GM23338 (cell line): Measurements from ENCODE around the gene RER1.

Source experiments
- EZH2 ChIP-seq: fragments of 200-600 bp; sonication (generic); IDR thresholded peaks from one replicate; pipeline ENCODE4 v1.8.0; 2017; ENCODE audit warnings: antibody characterized with exemption, mild to moderate bottlenecking, low read depth; ENCODE audit not compliant: unreplicated experiment
- EZH2phosphoT487 ChIP-seq: fragments of 200-600 bp; sonication (generic); IDR thresholded peaks from one replicate; pipeline ENCODE4 v1.8.1; 2018; ENCODE audit warnings: antibody characterized with exemption; ENCODE audit not compliant: unreplicated experiment
- POLR2AphosphoS5 ChIP-seq: IDR thresholded peaks from 2 replicates; pipeline ENCODE4 v1.6.1; 2016; ENCODE audit warnings: antibody characterized with exemption, low read depth
- ZNF331 ChIP-seq: fragments of 250-450 bp; sonication (Bioruptor Pico); IDR thresholded peaks from 2 replicates; pipeline ENCODE4 v1.5.0; 2020; ENCODE audit warnings: low read depth, mild to moderate bottlenecking, moderate library complexity
- TF ChIP-seq, protein P1 (sequence below), 2 experiments: fragments of 200-600 bp in 1 of 2; sonication (generic) in 1 of 2; conservative IDR thresholded peaks; 2 replicates each; pipeline versions ENCODE4 v1.5.1 to v1.6.1; 2016 to 2017; ENCODE audit warnings: antibody characterized with exemption in 2 of 2, low read depth in 2 of 2, mild to moderate bottlenecking in 2 of 2, moderate library complexity in 1 of 2
- TF ChIP-seq, protein P2 (sequence below): IDR thresholded peaks from one replicate; pipeline ENCODE4 v1.6.1; 2018; ENCODE audit warnings: antibody characterized with exemption; ENCODE audit not compliant: unreplicated experiment
- TF ChIP-seq, protein P3 (sequence below): IDR thresholded peaks from 2 replicates; pipeline ENCODE4 v1.6.1; 2016; ENCODE audit warnings: antibody characterized with exemption

DNA sequence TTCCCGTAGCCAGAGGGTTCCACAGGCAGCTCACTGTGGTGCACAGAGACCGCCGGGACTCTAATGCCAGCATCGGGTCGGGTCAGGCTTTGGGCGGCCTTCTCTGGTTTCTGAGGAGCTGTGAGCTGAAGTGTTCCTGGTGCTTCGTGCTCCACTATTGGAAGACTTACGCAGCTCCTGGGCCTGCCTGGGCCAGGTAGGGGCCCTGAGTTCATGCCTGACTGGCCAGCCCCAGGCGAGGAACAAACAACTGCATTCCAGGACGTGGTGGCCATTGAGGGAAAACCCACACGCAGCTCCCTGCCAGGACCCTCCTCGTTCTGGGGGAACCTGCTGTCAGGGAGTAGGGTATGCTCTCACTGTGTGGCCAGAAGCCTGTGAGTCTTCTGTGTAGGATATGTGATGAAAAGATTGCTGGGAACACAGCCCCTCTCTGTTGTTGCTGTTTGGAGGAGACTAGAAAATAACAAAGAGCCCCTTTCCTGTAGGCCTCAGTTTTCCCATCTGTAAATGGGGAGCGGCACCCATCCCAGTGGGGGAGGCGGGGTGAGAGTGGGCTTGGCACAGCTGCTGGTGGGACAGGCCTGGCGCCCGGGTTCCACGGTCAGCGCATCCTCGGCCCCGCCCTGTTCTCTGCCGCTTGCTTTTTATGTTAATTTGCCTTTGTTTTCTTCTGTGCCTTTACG lies 8.4 kb downstream of the RER1 start:
- TF ChIP-seq EZH2phosphoT487 (no peak), POLR2AphosphoS5 (no peak), EZH2 (no peak), ZNF331 (CRISPR knock-in tag) (no peak)
- TF ChIP-seq, protein P1, sequence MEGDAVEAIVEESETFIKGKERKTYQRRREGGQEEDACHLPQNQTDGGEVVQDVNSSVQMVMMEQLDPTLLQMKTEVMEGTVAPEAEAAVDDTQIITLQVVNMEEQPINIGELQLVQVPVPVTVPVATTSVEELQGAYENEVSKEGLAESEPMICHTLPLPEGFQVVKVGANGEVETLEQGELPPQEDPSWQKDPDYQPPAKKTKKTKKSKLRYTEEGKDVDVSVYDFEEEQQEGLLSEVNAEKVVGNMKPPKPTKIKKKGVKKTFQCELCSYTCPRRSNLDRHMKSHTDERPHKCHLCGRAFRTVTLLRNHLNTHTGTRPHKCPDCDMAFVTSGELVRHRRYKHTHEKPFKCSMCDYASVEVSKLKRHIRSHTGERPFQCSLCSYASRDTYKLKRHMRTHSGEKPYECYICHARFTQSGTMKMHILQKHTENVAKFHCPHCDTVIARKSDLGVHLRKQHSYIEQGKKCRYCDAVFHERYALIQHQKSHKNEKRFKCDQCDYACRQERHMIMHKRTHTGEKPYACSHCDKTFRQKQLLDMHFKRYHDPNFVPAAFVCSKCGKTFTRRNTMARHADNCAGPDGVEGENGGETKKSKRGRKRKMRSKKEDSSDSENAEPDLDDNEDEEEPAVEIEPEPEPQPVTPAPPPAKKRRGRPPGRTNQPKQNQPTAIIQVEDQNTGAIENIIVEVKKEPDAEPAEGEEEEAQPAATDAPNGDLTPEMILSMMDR (conservative IDR thresholded peaks at IDR 0.05; ENCODE audit: low read depth in 2 of 2) = no peak
- TF ChIP-seq, protein P2, sequence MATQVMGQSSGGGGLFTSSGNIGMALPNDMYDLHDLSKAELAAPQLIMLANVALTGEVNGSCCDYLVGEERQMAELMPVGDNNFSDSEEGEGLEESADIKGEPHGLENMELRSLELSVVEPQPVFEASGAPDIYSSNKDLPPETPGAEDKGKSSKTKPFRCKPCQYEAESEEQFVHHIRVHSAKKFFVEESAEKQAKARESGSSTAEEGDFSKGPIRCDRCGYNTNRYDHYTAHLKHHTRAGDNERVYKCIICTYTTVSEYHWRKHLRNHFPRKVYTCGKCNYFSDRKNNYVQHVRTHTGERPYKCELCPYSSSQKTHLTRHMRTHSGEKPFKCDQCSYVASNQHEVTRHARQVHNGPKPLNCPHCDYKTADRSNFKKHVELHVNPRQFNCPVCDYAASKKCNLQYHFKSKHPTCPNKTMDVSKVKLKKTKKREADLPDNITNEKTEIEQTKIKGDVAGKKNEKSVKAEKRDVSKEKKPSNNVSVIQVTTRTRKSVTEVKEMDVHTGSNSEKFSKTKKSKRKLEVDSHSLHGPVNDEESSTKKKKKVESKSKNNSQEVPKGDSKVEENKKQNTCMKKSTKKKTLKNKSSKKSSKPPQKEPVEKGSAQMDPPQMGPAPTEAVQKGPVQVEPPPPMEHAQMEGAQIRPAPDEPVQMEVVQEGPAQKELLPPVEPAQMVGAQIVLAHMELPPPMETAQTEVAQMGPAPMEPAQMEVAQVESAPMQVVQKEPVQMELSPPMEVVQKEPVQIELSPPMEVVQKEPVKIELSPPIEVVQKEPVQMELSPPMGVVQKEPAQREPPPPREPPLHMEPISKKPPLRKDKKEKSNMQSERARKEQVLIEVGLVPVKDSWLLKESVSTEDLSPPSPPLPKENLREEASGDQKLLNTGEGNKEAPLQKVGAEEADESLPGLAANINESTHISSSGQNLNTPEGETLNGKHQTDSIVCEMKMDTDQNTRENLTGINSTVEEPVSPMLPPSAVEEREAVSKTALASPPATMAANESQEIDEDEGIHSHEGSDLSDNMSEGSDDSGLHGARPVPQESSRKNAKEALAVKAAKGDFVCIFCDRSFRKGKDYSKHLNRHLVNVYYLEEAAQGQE = no peak
- TF ChIP-seq, protein P3, sequence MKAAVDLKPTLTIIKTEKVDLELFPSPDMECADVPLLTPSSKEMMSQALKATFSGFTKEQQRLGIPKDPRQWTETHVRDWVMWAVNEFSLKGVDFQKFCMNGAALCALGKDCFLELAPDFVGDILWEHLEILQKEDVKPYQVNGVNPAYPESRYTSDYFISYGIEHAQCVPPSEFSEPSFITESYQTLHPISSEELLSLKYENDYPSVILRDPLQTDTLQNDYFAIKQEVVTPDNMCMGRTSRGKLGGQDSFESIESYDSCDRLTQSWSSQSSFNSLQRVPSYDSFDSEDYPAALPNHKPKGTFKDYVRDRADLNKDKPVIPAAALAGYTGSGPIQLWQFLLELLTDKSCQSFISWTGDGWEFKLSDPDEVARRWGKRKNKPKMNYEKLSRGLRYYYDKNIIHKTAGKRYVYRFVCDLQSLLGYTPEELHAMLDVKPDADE = no peak
